Loucy (cell line): ENCODE results near the gene RNFT2.

Source experiments
- H2AFZ ChIP-seq: fragments of 200-600 bp; sonication (generic); 2 replicates; pipeline ENCODE4 v1.6.0; 2016; ENCODE audit warnings: antibody characterized with exemption, mild to moderate bottlenecking, low read length, moderate library complexity
- H3F3A ChIP-seq: fragments of 200-600 bp; 2 replicates; pipeline ENCODE4 v1.6.0; 2016; ENCODE audit warnings: antibody characterized with exemption, low read depth, mild to moderate bottlenecking
- H3K27me3 ChIP-seq: fragments of 200-600 bp; sonication (generic); 2 replicates; pipeline ENCODE4 v1.6.1; 2014; ENCODE audit warnings: low read length, mild to moderate bottlenecking; ENCODE audit not compliant: insufficient read depth, poor library complexity, severe bottlenecking
- H3K36me3 ChIP-seq: fragments of 200-600 bp; sonication (generic); 2 replicates; pipeline ENCODE4 v1.6.1; 2016; ENCODE audit warnings: low read length; ENCODE audit not compliant: insufficient read depth
- H3K4me1 ChIP-seq: fragments of 200-600 bp; sonication (generic); 2 replicates; pipeline ENCODE4 v1.5.1; 2014; ENCODE audit warnings: low read length, mild to moderate bottlenecking; ENCODE audit not compliant: insufficient read depth, poor library complexity, severe bottlenecking
- H3K4me2 ChIP-seq: fragments of 200-600 bp; sonication (generic); 2 replicates; pipeline ENCODE4 v1.6.0; 2014; ENCODE audit warnings: antibody characterized with exemption, low read length, low read depth, mild to moderate bottlenecking; ENCODE audit not compliant: poor library complexity, severe bottlenecking
- H3K4me3 ChIP-seq: fragments of 200-600 bp; sonication (generic); 2 replicates; pipeline ENCODE4 v1.5.1; 2014; ENCODE audit warnings: low read length, mild to moderate bottlenecking, mixed read lengths; ENCODE audit not compliant: poor library complexity, severe bottlenecking
- H3K79me2 ChIP-seq: fragments of 200-600 bp; sonication (generic); 2 replicates; pipeline ENCODE4 v1.6.1; 2014; ENCODE audit warnings: low read length; ENCODE audit not compliant: insufficient read depth
- H3K9ac ChIP-seq: fragments of 200-600 bp; sonication (generic); 2 replicates; pipeline ENCODE4 v1.6.0; 2014; ENCODE audit warnings: mild to moderate bottlenecking, low read depth, low read length, moderate library complexity; ENCODE audit not compliant: poor library complexity, severe bottlenecking
- H3K9me2 ChIP-seq: fragments of 200-600 bp; sonication (generic); replicated peaks from 2 replicates; pipeline ENCODE4 v1.6.1; 2016; ENCODE audit warnings: low read depth, low read length, mixed read lengths
- H3K9me3 ChIP-seq: fragments of 200-600 bp; sonication (generic); 2 replicates; pipeline ENCODE4 v1.6.1; 2014; ENCODE audit warnings: mild to moderate bottlenecking, antibody characterized with exemption, low read length, low read depth; ENCODE audit not compliant: insufficient read depth
- H4K20me1 ChIP-seq: fragments of 200-600 bp; sonication (generic); 2 replicates; pipeline ENCODE4 v1.6.0; 2014; ENCODE audit warnings: antibody characterized with exemption, low read length, mild to moderate bottlenecking; ENCODE audit not compliant: insufficient read depth, poor library complexity, severe bottlenecking
- CTCF ChIP-seq: fragments of 200-600 bp; sonication (generic); conservative IDR thresholded peaks from 2 replicates; pipeline ENCODE4 v1.5.1; 2014; ENCODE audit warnings: mild to moderate bottlenecking, antibody characterized with exemption, low read length
- EZH2phosphoT487 ChIP-seq: fragments of 200-600 bp; IDR thresholded peaks from 2 replicates; pipeline ENCODE4 v1.6.1; 2018; ENCODE audit warnings: antibody characterized with exemption, mild to moderate bottlenecking, moderate library complexity, borderline replicate concordance

RNFT2 gene

GRCh38 chr12:116887244-116887643 lies 149.1 kb downstream of the RNFT2 start:
- Histone ChIP-seq H3K9me3 (no peaks in the 10 kb centered on the region), H3K27me3 (peaks cover 7% of the 10 kb centered on the region), H3K4me3 (no peak overlapping the region), H3K9ac (no peak overlapping the region), H3K79me2 (no peaks in the 10 kb centered on the region), H3K9me2 (no peaks in the 10 kb centered on the region), H2AFZ (no peak overlapping the region), H3K4me2 (no peak overlapping the region), H3K36me3 (no peaks in the 10 kb centered on the region), H4K20me1 (no peaks in the 10 kb centered on the region), H3F3A (no peaks in the 10 kb centered on the region), H3K4me1 (no peaks in the 10 kb centered on the region)
- TF ChIP-seq CTCF (no peak), EZH2phosphoT487 (no peak)

GRCh38 chr12:116887897-116888296 lies 149.8 kb downstream of the RNFT2 start:
- H3F3A ChIP-seq: no peaks in the 10 kb centered on the region
- H3K9me3 ChIP-seq: no peaks in the 10 kb centered on the region
- no peaks in the 10 kb centered on the region for H3K9me2 ChIP-seq
- H3K4me3 ChIP-seq: no peak overlapping the region
- H3K4me2 ChIP-seq: no peak overlapping the region
- no peaks in the 10 kb centered on the region for H3K4me1 ChIP-seq
- H3K9ac ChIP-seq: no peak overlapping the region
- H3K79me2 ChIP-seq: no peaks in the 10 kb centered on the region
- H3K27me3 ChIP-seq: peaks cover 4% of the 10 kb centered on the region
- no peak overlapping the region for H2AFZ ChIP-seq
- TF ChIP-seq CTCF (no peak), EZH2phosphoT487 (no peak)
- H3K36me3 ChIP-seq: no peaks in the 10 kb centered on the region
- no peaks in the 10 kb centered on the region for H4K20me1 ChIP-seq

- Histone ChIP-seq H3K9ac (no peak overlapping the region), H3K9me2 (no peaks in the 10 kb centered on the region), H3K4me2 (no peak overlapping the region), H3K79me2 (no peaks in the 10 kb centered on the region), H4K20me1 (no peaks in the 10 kb centered on the region), H3K36me3 (no peaks in the 10 kb centered on the region), H3K4me1 (no peaks in the 10 kb centered on the region), H3F3A (no peaks in the 10 kb centered on the region), H3K27me3 (no peaks in the 10 kb centered on the region), H3K4me3 (no peak overlapping the region), H2AFZ (no peak overlapping the region), H3K9me3 (no peaks in the 10 kb centered on the region)
- no peak for TF ChIP-seq EZH2phosphoT487
- no peak for TF ChIP-seq CTCF
These were observed 152.2 kb downstream of the RNFT2 start for GRCh38 chr12:116890330-116890729.
